ENCODE measurements around the gene GSE1.

GSE1 gene

DNA sequence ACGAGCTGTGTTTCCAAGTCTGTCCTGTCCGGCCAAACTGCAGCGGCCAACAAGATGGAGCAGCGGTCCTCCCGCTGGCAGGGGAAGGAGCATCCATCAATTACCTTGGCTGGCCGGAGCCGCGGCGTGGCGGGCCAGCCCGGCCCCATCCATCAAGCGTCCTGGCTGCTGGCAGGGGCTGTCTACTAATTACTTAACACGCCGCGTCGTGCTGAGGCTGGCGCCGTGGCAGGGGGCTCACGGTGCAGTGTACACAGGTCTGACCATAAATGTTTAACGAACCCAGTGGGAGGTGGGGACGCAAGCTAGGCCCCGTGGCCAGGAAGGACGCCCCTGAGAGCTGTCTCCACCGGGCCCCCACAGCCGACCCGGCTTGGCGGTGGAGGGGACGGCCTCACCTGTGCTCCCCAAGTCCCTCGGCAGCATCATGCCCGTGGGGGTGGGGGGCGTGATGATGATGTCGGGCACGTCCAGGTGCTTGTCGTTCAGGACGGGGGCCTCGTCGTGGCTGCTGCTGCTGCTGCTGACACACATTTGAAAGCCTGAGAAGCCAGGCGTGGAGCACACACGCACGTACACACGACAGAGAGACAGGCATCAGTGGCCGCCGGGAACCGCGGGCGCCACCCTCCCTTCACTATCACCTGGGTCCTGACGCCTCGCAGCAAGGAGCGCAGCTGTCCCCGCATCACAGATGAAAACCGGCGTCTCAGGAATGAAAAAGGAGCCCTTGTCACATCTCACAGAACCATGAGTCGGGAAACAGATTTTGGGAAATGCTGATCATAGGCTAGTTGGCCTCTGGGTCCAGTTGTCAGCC, 96.9 kb downstream of the GSE1 start:
- DNase-seq (ENCODE audit: low spot score) = no peak
- TF ChIP-seq, protein P1, sequence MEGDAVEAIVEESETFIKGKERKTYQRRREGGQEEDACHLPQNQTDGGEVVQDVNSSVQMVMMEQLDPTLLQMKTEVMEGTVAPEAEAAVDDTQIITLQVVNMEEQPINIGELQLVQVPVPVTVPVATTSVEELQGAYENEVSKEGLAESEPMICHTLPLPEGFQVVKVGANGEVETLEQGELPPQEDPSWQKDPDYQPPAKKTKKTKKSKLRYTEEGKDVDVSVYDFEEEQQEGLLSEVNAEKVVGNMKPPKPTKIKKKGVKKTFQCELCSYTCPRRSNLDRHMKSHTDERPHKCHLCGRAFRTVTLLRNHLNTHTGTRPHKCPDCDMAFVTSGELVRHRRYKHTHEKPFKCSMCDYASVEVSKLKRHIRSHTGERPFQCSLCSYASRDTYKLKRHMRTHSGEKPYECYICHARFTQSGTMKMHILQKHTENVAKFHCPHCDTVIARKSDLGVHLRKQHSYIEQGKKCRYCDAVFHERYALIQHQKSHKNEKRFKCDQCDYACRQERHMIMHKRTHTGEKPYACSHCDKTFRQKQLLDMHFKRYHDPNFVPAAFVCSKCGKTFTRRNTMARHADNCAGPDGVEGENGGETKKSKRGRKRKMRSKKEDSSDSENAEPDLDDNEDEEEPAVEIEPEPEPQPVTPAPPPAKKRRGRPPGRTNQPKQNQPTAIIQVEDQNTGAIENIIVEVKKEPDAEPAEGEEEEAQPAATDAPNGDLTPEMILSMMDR (IDR thresholded peaks at IDR 0.05; ENCODE audit: extremely low read depth, missing control alignments) = no peak

DNA sequence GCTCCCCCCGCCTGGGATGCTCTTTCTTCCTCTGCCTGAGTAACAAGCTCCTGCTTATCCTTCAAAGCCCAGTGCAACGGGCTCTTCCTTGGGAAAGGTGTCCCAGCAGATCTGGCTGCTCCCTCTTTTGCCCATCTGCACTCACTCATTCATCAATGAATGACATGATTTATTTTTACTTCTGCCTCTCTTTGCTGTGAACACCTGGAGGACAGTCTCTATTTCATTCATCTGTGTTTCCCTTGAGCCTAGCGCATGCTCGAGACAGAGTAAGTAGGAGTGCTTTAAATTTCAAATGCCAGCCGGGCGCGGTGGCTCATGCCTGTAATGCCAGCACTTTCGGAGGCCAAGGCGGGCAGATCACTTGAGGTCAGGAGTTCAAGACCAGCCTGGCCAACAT, 97.6 kb downstream of the GSE1 start:
- TF ChIP-seq, protein P1 (IDR thresholded peaks at IDR 0.05; ENCODE audit: extremely low read depth, missing control alignments) = no peak
- DNase-seq (ENCODE audit: low spot score) = no peak

DNA sequence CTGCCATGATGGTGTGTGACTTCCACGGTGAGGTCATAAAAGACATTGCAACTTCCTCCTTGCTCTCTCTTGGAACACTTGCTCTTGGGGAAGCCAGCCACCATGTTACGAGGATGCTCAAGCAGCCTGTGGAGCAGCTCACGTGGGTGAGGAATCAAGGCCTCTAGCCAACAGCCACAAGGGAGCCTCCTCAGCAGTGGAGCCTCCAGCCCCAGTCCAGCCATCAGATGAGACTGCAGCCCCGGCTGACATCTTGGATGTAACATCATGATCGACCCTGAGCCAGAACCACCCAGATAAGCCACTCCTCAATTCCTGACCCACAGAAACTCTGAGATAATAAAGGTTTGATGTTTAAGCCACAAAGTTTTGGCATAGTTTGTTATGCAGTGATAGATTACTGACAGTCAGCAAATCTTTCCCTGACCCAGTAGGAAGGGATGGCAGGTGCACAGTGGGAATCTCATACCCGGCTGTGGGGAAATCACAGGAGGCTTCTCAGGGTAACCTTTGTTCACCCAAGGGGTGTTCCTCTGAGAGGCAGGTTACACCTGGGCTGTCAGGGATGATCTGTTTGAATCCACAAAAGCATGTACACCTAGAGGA, 99.0 kb downstream of the GSE1 start:
- DNase-seq (ENCODE audit: low spot score) = no peak
- TF ChIP-seq, protein P1 (IDR thresholded peaks at IDR 0.05; ENCODE audit: extremely low read depth, missing control alignments) = no peak

- TF ChIP-seq, protein P1 (IDR thresholded peaks at IDR 0.05; ENCODE audit: extremely low read depth, missing control alignments) = no peak
These were observed 99.7 kb downstream of the GSE1 start for GRCh38 chr16:85712801-85713200.

DNA sequence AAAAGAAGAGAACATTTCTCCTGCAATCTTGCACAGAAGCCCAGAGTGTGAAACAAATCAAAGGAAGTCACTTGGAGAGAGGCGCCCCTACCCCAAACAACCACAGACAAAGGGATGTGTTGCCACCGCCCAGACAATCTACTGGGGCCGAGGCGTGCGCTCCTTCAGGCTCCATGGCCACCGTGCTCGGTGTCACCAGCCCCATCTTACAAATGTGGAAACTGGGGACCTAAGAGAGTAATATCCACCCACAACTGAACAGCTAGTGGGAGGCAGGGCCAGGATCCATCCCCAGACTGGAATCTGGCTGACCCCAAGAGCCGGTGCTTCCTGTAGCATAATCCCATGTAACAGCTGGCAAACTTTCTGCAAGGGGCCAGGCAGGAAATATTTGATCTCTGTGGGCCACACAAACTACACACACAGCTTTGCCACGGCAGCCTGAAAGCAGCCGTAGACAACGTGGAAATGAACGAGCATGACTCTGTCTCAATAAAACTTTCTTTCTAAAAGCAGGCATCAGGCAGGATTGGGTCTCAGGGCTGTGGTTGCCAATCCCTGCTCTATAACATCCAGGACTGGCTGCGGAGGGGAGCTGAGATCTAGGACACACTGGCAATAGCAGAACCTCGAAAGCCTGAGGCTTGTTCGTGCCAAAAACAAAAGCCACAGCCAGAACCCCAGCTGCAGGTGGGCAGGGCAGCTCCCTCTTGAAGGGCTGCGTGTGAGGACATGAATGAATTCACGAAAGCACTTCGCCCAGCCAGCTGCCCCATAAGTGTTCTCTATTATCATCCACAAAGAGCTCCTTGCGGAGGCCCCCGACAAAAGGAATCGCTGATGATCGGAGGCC, 102.3 kb downstream of the GSE1 start:
- DNase-seq (ENCODE audit: low spot score) = no peak
- TF ChIP-seq, protein P1 (IDR thresholded peaks at IDR 0.05; ENCODE audit: extremely low read depth, missing control alignments) = no peak

More at GRCh38 chr16:85712801-85713200, 99.7 kb downstream of the GSE1 start:
- DNase-seq (ENCODE audit: low spot score) = no peak

DNA sequence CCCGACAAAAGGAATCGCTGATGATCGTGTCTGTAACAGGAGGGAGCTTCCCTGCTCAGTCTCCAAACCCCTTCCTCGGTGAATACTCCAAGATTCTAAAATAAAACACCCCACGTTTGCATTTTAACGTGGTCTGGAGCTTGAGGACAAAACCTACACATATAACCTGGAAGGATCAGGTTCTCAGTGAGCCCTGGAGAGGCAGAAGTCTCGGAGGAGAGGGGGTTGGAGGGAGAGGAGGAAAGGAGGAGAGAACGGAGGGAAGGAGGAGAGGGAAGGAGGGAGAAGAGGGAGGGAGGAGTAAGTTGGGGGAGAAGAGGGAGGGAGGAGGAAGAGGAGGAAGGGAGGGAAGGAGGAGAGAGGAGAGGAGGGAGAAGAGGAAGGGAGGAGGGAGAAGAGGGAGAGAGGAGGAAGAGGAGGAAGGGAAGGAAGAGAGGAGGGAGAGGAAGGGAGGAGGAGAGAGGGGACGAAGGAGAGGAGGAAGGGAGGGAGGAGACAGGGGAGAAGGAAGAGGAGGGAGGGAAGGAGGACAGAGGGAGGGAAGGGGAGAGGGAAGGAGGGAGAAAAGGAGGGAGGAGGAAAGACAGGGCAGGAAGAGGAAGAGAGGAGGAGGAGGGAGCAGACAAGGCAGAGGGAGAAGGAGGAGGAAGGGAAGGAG, 103.0 kb downstream of the GSE1 start:
- TF ChIP-seq, protein P1 (IDR thresholded peaks at IDR 0.05; ENCODE audit: extremely low read depth, missing control alignments) = no peak
- no peak for DNase-seq (ENCODE audit: low spot score)
